GM23338 (cell line): ENCODE results near the gene GPC5. TPM values are rescaled to one million over a fixed set of nuclear protein-coding genes. Genes with fewer than 3 reads are reported as not detected.

ENCODE experiments used
- ATAC-seq: fragments of 200-7000 bp; cut with Tn5 transposase; 3 replicates; pipeline ENCODE4 v1.9.1; 2020
- DNase-seq: peaks from one replicate; pipeline ENCODE4 v3.0.0-alpha.2; 2015; ENCODE audit warnings: low spot score
- H2AFZ ChIP-seq: fragments of 200-600 bp; sonication (generic); 2 replicates; pipeline ENCODE4 v1.8.0; 2016; ENCODE audit warnings: antibody characterized with exemption, mild to moderate bottlenecking, moderate library complexity
- H3F3A ChIP-seq: fragments of 200-600 bp; sonication (generic); replicated peaks from 2 replicates; pipeline ENCODE4 v1.8.0; 2017; ENCODE audit warnings: antibody characterized with exemption, mixed run types, low read depth
- H3K27ac ChIP-seq: fragments of 200-600 bp; sonication (generic); 2 replicates; pipeline ENCODE4 v1.6.1; 2016; ENCODE audit warnings: low read depth
- H3K27me3 ChIP-seq: fragments of 200-600 bp; sonication (generic); 2 replicates; pipeline ENCODE4 v1.8.0; 2016; ENCODE audit warnings: mild to moderate bottlenecking, mixed run types, moderate library complexity; ENCODE audit not compliant: insufficient read depth
- H3K36me3 ChIP-seq: fragments of 200-600 bp; sonication (generic); 2 replicates; pipeline ENCODE4 v1.8.0; 2016; ENCODE audit warnings: mild to moderate bottlenecking; ENCODE audit not compliant: insufficient read depth
- H3K4me1 ChIP-seq: fragments of 200-600 bp; sonication (generic); 2 replicates; pipeline ENCODE4 v1.8.0; 2016; ENCODE audit warnings: mild to moderate bottlenecking, moderate library complexity; ENCODE audit not compliant: insufficient read depth
- H3K4me2 ChIP-seq: fragments of 200-600 bp; sonication (generic); 2 replicates; pipeline ENCODE4 v1.7.1; 2017; ENCODE audit warnings: mixed run types
- H3K4me3 ChIP-seq: fragments of 200-600 bp; sonication (generic); 2 replicates; pipeline ENCODE4 v1.6.1; 2016; ENCODE audit warnings: mixed run types
- H3K79me2 ChIP-seq: fragments of 200-600 bp; sonication (generic); replicated peaks from 2 replicates; pipeline ENCODE4 v1.8.0; 2017; ENCODE audit warnings: mild to moderate bottlenecking; ENCODE audit not compliant: insufficient read depth
- H3K9me2 ChIP-seq: fragments of 200-600 bp; sonication (generic); 2 replicates; pipeline ENCODE4 v1.8.0; 2017; ENCODE audit not compliant: insufficient read depth
- H4K20me1 ChIP-seq: fragments of 200-600 bp; sonication (generic); replicated peaks from 2 replicates; pipeline ENCODE4 v1.8.0; 2017; ENCODE audit warnings: mild to moderate bottlenecking; ENCODE audit not compliant: insufficient read depth
- H3K27ac Mint-ChIP-seq: 2 replicates; pipeline ENCODE4 v1.8.0; 2020; ENCODE audit warnings: inconsistent platforms, mild to moderate bottlenecking, moderate library complexity, mixed read lengths
- H3K27me3 Mint-ChIP-seq: 3 replicates; pipeline ENCODE4 v1.8.0; 2022; ENCODE audit warnings: low read depth, mild to moderate bottlenecking, moderate library complexity, mixed read lengths, inconsistent platforms; ENCODE audit not compliant: insufficient read depth, poor library complexity
- H3K36me3 Mint-ChIP-seq: 3 replicates; pipeline ENCODE4 v1.8.0; 2021; ENCODE audit warnings: low read depth, mild to moderate bottlenecking, inconsistent platforms, moderate library complexity, mixed read lengths
- H3K4me1 Mint-ChIP-seq: 3 replicates; pipeline ENCODE4 v1.8.0; 2020; ENCODE audit warnings: mild to moderate bottlenecking, inconsistent platforms, mixed read lengths
- H3K4me3 Mint-ChIP-seq: 3 replicates; pipeline ENCODE4 v1.8.0; 2021; ENCODE audit warnings: moderate library complexity, mild to moderate bottlenecking, inconsistent platforms, mixed read lengths
- H3K9me3 Mint-ChIP-seq: 3 replicates; pipeline ENCODE4 v1.8.0; 2020; ENCODE audit warnings: moderate library complexity, mild to moderate bottlenecking, inconsistent platforms, mixed read lengths
- CREB1 ChIP-seq: fragments of 250-450 bp; sonication (Bioruptor Pico); IDR thresholded peaks from 2 replicates; pipeline ENCODE4 v1.5.0; 2020; ENCODE audit warnings: low read depth, mild to moderate bottlenecking, moderate library complexity
- EZH2 ChIP-seq: fragments of 200-600 bp; sonication (generic); IDR thresholded peaks from one replicate; pipeline ENCODE4 v1.8.0; 2017; ENCODE audit warnings: antibody characterized with exemption, mild to moderate bottlenecking, low read depth; ENCODE audit not compliant: unreplicated experiment
- JUNB ChIP-seq: IDR thresholded peaks from one replicate; pipeline ENCODE4 v1.6.1; 2016; ENCODE audit warnings: antibody characterized with exemption; ENCODE audit not compliant: unreplicated experiment
- NANOG ChIP-seq: IDR thresholded peaks from 2 replicates; pipeline ENCODE4 v1.6.1; 2016; ENCODE audit warnings: antibody characterized with exemption, borderline replicate concordance
- ZNF331 ChIP-seq: fragments of 250-450 bp; sonication (Bioruptor Pico); IDR thresholded peaks from 2 replicates; pipeline ENCODE4 v1.5.0; 2020; ENCODE audit warnings: low read depth, mild to moderate bottlenecking, moderate library complexity
- polyA plus RNA-seq: library from polyadenylated mRNA; unstranded; fragments of >200 nt; fragmentation: Nextera tagmentation; extraction: Ambion mirVana; gene quantifications from 2 replicates; pipeline ENCODE4 v1.2.1, GENCODE V29; 2016
- total RNA-seq: library from RNA; depleted of rRNA; stranded (reverse); fragments of >200 nt; shearing (Covaris generic); gene quantifications from 2 replicates; pipeline ENCODE4 v1.2.3, GENCODE V29; 2014
- TF ChIP-seq, protein P1 (sequence below): fragments of 250-450 bp; sonication (Bioruptor Pico); IDR thresholded peaks from 2 replicates; pipeline ENCODE4 v1.5.0; 2020; ENCODE audit warnings: mild to moderate bottlenecking, moderate library complexity

The GPC5 gene
- total and polyA plus RNA-seq, 2 experiments from 2014 or later: 0.95 to 1.1 TPM

GRCh38 chr13:91748416-91749089, 350.1 kb downstream of the GPC5 start (continued):
- TF ChIP-seq, protein P1, sequence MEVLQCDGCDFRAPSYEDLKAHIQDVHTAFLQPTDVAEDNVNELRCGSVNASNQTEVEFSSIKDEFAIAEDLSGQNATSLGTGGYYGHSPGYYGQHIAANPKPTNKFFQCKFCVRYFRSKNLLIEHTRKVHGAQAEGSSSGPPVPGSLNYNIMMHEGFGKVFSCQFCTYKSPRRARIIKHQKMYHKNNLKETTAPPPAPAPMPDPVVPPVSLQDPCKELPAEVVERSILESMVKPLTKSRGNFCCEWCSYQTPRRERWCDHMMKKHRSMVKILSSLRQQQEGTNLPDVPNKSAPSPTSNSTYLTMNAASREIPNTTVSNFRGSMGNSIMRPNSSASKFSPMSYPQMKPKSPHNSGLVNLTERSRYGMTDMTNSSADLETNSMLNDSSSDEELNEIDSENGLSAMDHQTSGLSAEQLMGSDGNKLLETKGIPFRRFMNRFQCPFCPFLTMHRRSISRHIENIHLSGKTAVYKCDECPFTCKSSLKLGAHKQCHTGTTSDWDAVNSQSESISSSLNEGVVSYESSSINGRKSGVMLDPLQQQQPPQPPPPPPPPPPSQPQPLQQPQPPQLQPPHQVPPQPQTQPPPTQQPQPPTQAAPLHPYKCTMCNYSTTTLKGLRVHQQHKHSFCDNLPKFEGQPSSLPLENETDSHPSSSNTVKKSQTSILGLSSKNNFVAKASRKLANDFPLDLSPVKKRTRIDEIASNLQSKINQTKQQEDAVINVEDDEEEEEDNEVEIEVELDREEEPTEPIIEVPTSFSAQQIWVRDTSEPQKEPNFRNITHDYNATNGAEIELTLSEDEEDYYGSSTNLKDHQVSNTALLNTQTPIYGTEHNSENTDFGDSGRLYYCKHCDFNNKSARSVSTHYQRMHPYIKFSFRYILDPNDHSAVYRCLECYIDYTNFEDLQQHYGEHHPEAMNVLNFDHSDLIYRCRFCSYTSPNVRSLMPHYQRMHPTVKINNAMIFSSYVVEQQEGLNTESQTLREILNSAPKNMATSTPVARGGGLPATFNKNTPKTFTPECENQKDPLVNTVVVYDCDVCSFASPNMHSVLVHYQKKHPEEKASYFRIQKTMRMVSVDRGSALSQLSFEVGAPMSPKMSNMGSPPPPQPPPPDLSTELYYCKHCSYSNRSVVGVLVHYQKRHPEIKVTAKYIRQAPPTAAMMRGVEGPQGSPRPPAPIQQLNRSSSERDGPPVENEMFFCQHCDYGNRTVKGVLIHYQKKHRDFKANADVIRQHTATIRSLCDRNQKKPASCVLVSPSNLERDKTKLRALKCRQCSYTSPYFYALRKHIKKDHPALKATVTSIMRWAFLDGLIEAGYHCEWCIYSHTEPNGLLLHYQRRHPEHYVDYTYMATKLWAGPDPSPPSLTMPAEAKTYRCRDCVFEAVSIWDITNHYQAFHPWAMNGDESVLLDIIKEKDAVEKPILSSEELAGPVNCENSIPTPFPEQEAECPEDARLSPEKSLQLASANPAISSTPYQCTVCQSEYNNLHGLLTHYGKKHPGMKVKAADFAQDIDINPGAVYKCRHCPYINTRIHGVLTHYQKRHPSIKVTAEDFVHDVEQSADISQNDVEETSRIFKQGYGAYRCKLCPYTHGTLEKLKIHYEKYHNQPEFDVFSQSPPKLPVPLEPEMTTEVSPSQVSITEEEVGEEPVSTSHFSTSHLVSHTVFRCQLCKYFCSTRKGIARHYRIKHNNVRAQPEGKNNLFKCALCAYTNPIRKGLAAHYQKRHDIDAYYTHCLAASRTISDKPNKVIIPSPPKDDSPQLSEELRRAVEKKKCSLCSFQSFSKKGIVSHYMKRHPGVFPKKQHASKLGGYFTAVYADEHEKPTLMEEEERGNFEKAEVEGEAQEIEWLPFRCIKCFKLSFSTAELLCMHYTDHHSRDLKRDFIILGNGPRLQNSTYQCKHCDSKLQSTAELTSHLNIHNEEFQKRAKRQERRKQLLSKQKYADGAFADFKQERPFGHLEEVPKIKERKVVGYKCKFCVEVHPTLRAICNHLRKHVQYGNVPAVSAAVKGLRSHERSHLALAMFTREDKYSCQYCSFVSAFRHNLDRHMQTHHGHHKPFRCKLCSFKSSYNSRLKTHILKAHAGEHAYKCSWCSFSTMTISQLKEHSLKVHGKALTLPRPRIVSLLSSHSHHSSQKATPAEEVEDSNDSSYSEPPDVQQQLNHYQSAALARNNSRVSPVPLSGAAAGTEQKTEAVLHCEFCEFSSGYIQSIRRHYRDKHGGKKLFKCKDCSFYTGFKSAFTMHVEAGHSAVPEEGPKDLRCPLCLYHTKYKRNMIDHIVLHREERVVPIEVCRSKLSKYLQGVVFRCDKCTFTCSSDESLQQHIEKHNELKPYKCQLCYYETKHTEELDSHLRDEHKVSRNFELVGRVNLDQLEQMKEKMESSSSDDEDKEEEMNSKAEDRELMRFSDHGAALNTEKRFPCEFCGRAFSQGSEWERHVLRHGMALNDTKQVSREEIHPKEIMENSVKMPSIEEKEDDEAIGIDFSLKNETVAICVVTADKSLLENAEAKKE (CRISPR knock-in tag): no peak

- Histone ChIP-seq H3K27me3 (no peaks in the 10 kb centered on the region), H3K4me2 (no peak overlapping the region), H3K27ac (no peak overlapping the region), H3K79me2 (no peaks in the 10 kb centered on the region), H3K36me3 (no peaks in the 10 kb centered on the region), H4K20me1 (no peaks in the 10 kb centered on the region), H3K9me2 (peaks cover 5% of the 10 kb centered on the region; the same call in 1 of the 2 replicates), H2AFZ (no peak overlapping the region), H3K4me3 (no peak overlapping the region), H3K4me1 (no peaks in the 10 kb centered on the region; the same call in 1 of the 2 replicates), H3F3A (no peaks in the 10 kb centered on the region)
- H3K4me1 Mint-ChIP-seq: peaks cover 9% of the 10 kb centered on the region
- no peaks in the 10 kb centered on the region for H3K36me3 Mint-ChIP-seq
- TF ChIP-seq ZNF331 (CRISPR knock-in tag) (no peak), EZH2 (no peak), NANOG (no peak), JUNB (no peak), CREB1 (CRISPR knock-in tag) (no peak)
- no peak overlapping the region for H3K27ac Mint-ChIP-seq
- DNase-seq (no peak), ATAC-seq (no peak)
- no peaks in the 10 kb centered on the region for H3K9me3 Mint-ChIP-seq
- H3K4me3 Mint-ChIP-seq: no peak overlapping the region
- H3K27me3 Mint-ChIP-seq: no peaks in the 10 kb centered on the region
Observed at GRCh38 chr13:91758724-91759123, 360.3 kb downstream of the GPC5 start.
